H9 (cell line): ENCODE results near the gene RHEBL1. TPM values are rescaled to one million over a fixed set of nuclear protein-coding genes. Genes with fewer than 3 reads are reported as not detected.

ENCODE experiments used
- DNase-seq: peaks from one replicate; pipeline ENCODE4 v3.0.0-alpha.2; 2017
- H2AFZ ChIP-seq: one replicate; pipeline ENCODE4 v1.6.1; 2013; ENCODE audit warnings: mild to moderate bottlenecking, low read length, control low read depth, moderate library complexity
- H2AK5ac ChIP-seq: 2 replicates; pipeline ENCODE4 v1.6.1; 2013; ENCODE audit warnings: low read length, control low read depth, mixed read lengths; ENCODE audit not compliant: insufficient read length
- H2BK120ac ChIP-seq: one replicate; pipeline ENCODE4 v1.6.1; 2013; ENCODE audit warnings: low read depth, mild to moderate bottlenecking, low read length, control low read depth, inconsistent platforms; ENCODE audit not compliant: poor library complexity, severe bottlenecking
- H2BK12ac ChIP-seq: 2 replicates; pipeline ENCODE4 v1.6.1; 2013; ENCODE audit warnings: low read length, control low read depth, mixed read lengths, low read depth; ENCODE audit not compliant: insufficient read length
- H2BK15ac ChIP-seq: 2 replicates; pipeline ENCODE4 v1.6.1; 2013; ENCODE audit warnings: low read depth, low read length, control low read depth
- H2BK20ac ChIP-seq: one replicate; pipeline ENCODE4 v1.6.1; 2013; ENCODE audit warnings: low read depth, mild to moderate bottlenecking, low read length, control low read depth, inconsistent platforms; ENCODE audit not compliant: poor library complexity, severe bottlenecking
- H2BK5ac ChIP-seq: 2 replicates; pipeline ENCODE4 v1.6.1; 2013; ENCODE audit warnings: low read length, control low read depth, mixed read lengths; ENCODE audit not compliant: insufficient read length
- H3K14ac ChIP-seq: 2 replicates; pipeline ENCODE4 v1.6.1; 2013; ENCODE audit warnings: low read length, control low read depth; ENCODE audit not compliant: insufficient read depth
- H3K18ac ChIP-seq: 2 replicates; pipeline ENCODE4 v1.6.1; 2013; ENCODE audit warnings: low read depth, mild to moderate bottlenecking, mixed read lengths, low read length, control low read depth; ENCODE audit not compliant: insufficient read length
- H3K23ac ChIP-seq: 2 replicates; pipeline ENCODE4 v1.6.1; 2013; ENCODE audit warnings: low read length, control low read depth, mixed read lengths, low read depth; ENCODE audit not compliant: insufficient read length
- H3K23me2 ChIP-seq: 2 replicates; pipeline ENCODE4 v1.6.1; 2013; ENCODE audit warnings: low read depth, mild to moderate bottlenecking, mixed read lengths, low read length, control low read depth; ENCODE audit not compliant: insufficient read length, poor library complexity, severe bottlenecking
- H3K27ac ChIP-seq: 2 replicates; pipeline ENCODE4 v1.5.1; 2013; ENCODE audit warnings: low read length, control low read depth, mixed read lengths, low read depth; ENCODE audit not compliant: insufficient read length
- H3K27me3 ChIP-seq: 2 replicates; pipeline ENCODE4 v1.6.1; 2013; ENCODE audit warnings: low read length, control low read depth, inconsistent platforms; ENCODE audit not compliant: insufficient read depth
- H3K4ac ChIP-seq: 2 replicates; pipeline ENCODE4 v1.6.1; 2013; ENCODE audit warnings: low read depth, mild to moderate bottlenecking, control low read depth, inconsistent platforms, low read length, moderate library complexity
- H3K4me1 ChIP-seq: 2 replicates; pipeline ENCODE4 v1.6.1; 2013; ENCODE audit warnings: low read length, control low read depth, inconsistent platforms; ENCODE audit not compliant: insufficient read depth
- H3K4me2 ChIP-seq: 2 replicates; pipeline ENCODE4 v1.6.1; 2013; ENCODE audit warnings: low read length, control low read depth, mixed read lengths; ENCODE audit not compliant: insufficient read length, insufficient read depth
- H3K56ac ChIP-seq: 2 replicates; pipeline ENCODE4 v1.6.1; 2013; ENCODE audit warnings: low read depth, mild to moderate bottlenecking, mixed read lengths, low read length, control low read depth; ENCODE audit not compliant: insufficient read length
- H3K79me1 ChIP-seq: 2 replicates; pipeline ENCODE4 v1.6.1; 2013; ENCODE audit warnings: low read depth, mild to moderate bottlenecking, moderate library complexity, low read length, control low read depth, inconsistent platforms; ENCODE audit not compliant: insufficient read depth, poor library complexity, severe bottlenecking
- H3K79me2 ChIP-seq: 2 replicates; pipeline ENCODE4 v1.6.1; 2013; ENCODE audit warnings: low read length, control low read depth, inconsistent platforms; ENCODE audit not compliant: insufficient read depth
- H3K9ac ChIP-seq: 2 replicates; pipeline ENCODE4 v1.6.1; 2013; ENCODE audit warnings: low read length, control low read depth, mixed read lengths; ENCODE audit not compliant: insufficient read length; ENCODE audit errors: extremely low read depth
- H3K9me3 ChIP-seq: one replicate; pipeline ENCODE4 v1.6.1; 2013; ENCODE audit warnings: low read depth, low read length, inconsistent platforms; ENCODE audit not compliant: control insufficient read depth
- H3T11ph ChIP-seq: one replicate; pipeline ENCODE4 v1.6.1; 2013; ENCODE audit warnings: mild to moderate bottlenecking, low read length, control low read depth, inconsistent platforms
- H4K20me1 ChIP-seq: one replicate; pipeline ENCODE4 v1.6.1; 2013; ENCODE audit not compliant: control insufficient read depth, insufficient read length, insufficient read depth
- H4K5ac ChIP-seq: 2 replicates; pipeline ENCODE4 v1.6.1; 2013; ENCODE audit warnings: low read depth, mild to moderate bottlenecking, mixed read lengths, low read length, control low read depth; ENCODE audit not compliant: insufficient read length
- H4K8ac ChIP-seq: replicated peaks from 2 replicates; pipeline ENCODE4 v1.6.1; 2013; ENCODE audit warnings: low read length, control low read depth, mixed read lengths, low read depth; ENCODE audit not compliant: insufficient read length
- H4K91ac ChIP-seq: 2 replicates; pipeline ENCODE4 v1.6.1; 2013; ENCODE audit warnings: low read depth, mild to moderate bottlenecking, moderate library complexity, mixed read lengths, low read length, control low read depth; ENCODE audit not compliant: insufficient read length
- H3K27ac Mint-ChIP-seq, 3 experiments: 2 replicates in 2 of 3; 3 replicates in 1 of 3; pipeline ENCODE4 v1.8.0; 2020 to 2021; ENCODE audit warnings: mixed read lengths in 3 of 3, mild to moderate bottlenecking in 1 of 3, moderate library complexity in 1 of 3
- H3K27me3 Mint-ChIP-seq: 2 replicates; pipeline ENCODE4 v1.8.0; 2021; ENCODE audit warnings: low read depth, mild to moderate bottlenecking, moderate library complexity, mixed read lengths
- H3K36me3 Mint-ChIP-seq, 3 experiments: 2 replicates in 2 of 3; 3 replicates in 1 of 3; pipeline ENCODE4 v1.8.0; 2020 to 2021; ENCODE audit warnings: low read depth in 3 of 3, mixed read lengths in 3 of 3; ENCODE audit not compliant: insufficient read depth in 1 of 3
- H3K4me1 Mint-ChIP-seq, 2 experiments: 2 replicates each; pipeline ENCODE4 v1.8.0; 2020; ENCODE audit warnings: mixed read lengths in 2 of 2
- H3K4me3 Mint-ChIP-seq, 2 experiments: 2 replicates in 1 of 2; 3 replicates in 1 of 2; pipeline ENCODE4 v1.8.0; 2020 to 2021; ENCODE audit warnings: mild to moderate bottlenecking in 2 of 2, mixed read lengths in 2 of 2, moderate library complexity in 1 of 2
- H3K9me3 Mint-ChIP-seq, 2 experiments: 2 replicates in 1 of 2; 3 replicates in 1 of 2; pipeline ENCODE4 v1.8.0; 2020; ENCODE audit warnings: mild to moderate bottlenecking in 2 of 2, mixed read lengths in 2 of 2, moderate library complexity in 1 of 2
- CTCF ChIP-seq: fragments of 200-600 bp; sonication (generic); conservative IDR thresholded peaks from 3 replicates; pipeline ENCODE4 v1.8.0; 2021; ENCODE audit warnings: antibody characterized with exemption, mild to moderate bottlenecking
- WGBS: extraction: QIAGEN DNeasy Blood & Tissue Kit; methylation state at CpG from one replicate; pipeline ENCODE4 v1.1.7; 2013; ENCODE audit warnings: missing lambda C conversion rate, low lambda C conversion rate, mixed read lengths; ENCODE audit not compliant: insufficient read length; ENCODE audit errors: extremely low coverage; 5-methylcytosine and 5-hydroxymethylcytosine counted together
- total RNA-seq: library from RNA; stranded (reverse); gene quantifications from 2 replicates; pipeline ENCODE4 v1.2.1, GENCODE V29; 2021

RHEBL1 gene
- total RNA-seq, 1 experiment from 2014 or later: 4.0 TPM

GRCh38 chr12:49098035-49098451, 28.3 kb upstream of the RHEBL1 start:
- no peak overlapping the region for H2BK15ac ChIP-seq
- H3K27me3 ChIP-seq: peaks cover 20% of the 10 kb centered on the region; the same call in 1 of the 2 replicates
- H3K36me3 Mint-ChIP-seq: peaks cover 2 to 56% (median 45%) of the 10 kb centered on the region in 3 experiments; a peak in 6 of 7 replicates
- H3K79me2 ChIP-seq: no peaks in the 10 kb centered on the region
- no peak overlapping the region for H2AFZ ChIP-seq
- no peaks in the 10 kb centered on the region for H3K79me1 ChIP-seq
- H3K27me3 Mint-ChIP-seq: peaks cover 29% of the 10 kb centered on the region
- no peak overlapping the region for H4K8ac ChIP-seq
- no peak overlapping the region for H3K18ac ChIP-seq
- H3K4ac ChIP-seq: no peak overlapping the region
- no peak overlapping the region for H3K4me2 ChIP-seq
- H3K4me3 Mint-ChIP-seq: no peak overlapping the region
- no CpG with 5 or more reads among the region's 4 CpGs for WGBS
- H3K4me1 ChIP-seq: no peaks in the 10 kb centered on the region
- peak overlapping the region in 2 of 3 experiments; percentile 34 to 68; a peak in 2 of 7 replicates for H3K27ac Mint-ChIP-seq
- H4K20me1 ChIP-seq: no peaks in the 10 kb centered on the region
- DNase-seq: peak; percentile 87
- no peak overlapping the region for H3T11ph ChIP-seq
- no peak overlapping the region for H3K9ac ChIP-seq
- no peak overlapping the region for H2BK120ac ChIP-seq
- peaks cover 6% of the 10 kb centered on the region for H3K23me2 ChIP-seq
- no peak overlapping the region for H2BK5ac ChIP-seq
- H3K9me3 ChIP-seq: no peaks in the 10 kb centered on the region
- H3K23ac ChIP-seq: no peak overlapping the region
- H3K9me3 Mint-ChIP-seq: no peaks in the 10 kb centered on the region; a peak in 1 of 5 replicates
- H2BK20ac ChIP-seq: no peak overlapping the region
- H2AK5ac ChIP-seq: no peak overlapping the region
- H3K56ac ChIP-seq: no peak overlapping the region
- H3K4me1 Mint-ChIP-seq: peaks cover 15 to 22% of the 10 kb centered on the region in 2 experiments
- peak; percentile 90 for TF ChIP-seq CTCF
- no peak overlapping the region for H4K91ac ChIP-seq
- no peak overlapping the region for H3K14ac ChIP-seq
- H3K27ac ChIP-seq: no peak overlapping the region
- H2BK12ac ChIP-seq: no peak overlapping the region
- no peak overlapping the region for H4K5ac ChIP-seq
